Activated naive CD4-positive, alpha-beta T cell treated with anti-CD3 and anti-CD28 coated beads for 36 hours (primary cell): ENCODE data around the gene TRIM68. TPM values are rescaled to one million over a fixed set of nuclear protein-coding genes. Genes with fewer than 3 reads are reported as not detected.

Experiments
- CTCF ChIA-PET: fragments of 350-600 bp; sonication (Branson Sonifier 250); formaldehyde crosslinking; loops from one replicate; lab custom pipeline; 2021; ENCODE audit warnings: antibody characterized with exemption; lab: Charles Lee
- DNase-seq: peaks from one replicate; pipeline ENCODE4 v3.0.0-alpha.2; 2020
- H3K27ac Mint-ChIP-seq: one replicate; pipeline ENCODE4 v1.8.0; 2021; ENCODE audit warnings: mild to moderate bottlenecking, mixed read lengths
- H3K27me3 Mint-ChIP-seq: one replicate; pipeline ENCODE4 v1.8.0; 2021; ENCODE audit warnings: low read depth, mixed read lengths
- H3K36me3 Mint-ChIP-seq: one replicate; pipeline ENCODE4 v1.8.0; 2021; ENCODE audit warnings: low read depth, mixed read lengths
- H3K4me1 Mint-ChIP-seq: one replicate; pipeline ENCODE4 v1.8.0; 2021; ENCODE audit warnings: low read depth, mixed read lengths
- H3K4me3 Mint-ChIP-seq: one replicate; pipeline ENCODE4 v1.8.0; 2021; ENCODE audit warnings: mild to moderate bottlenecking, moderate library complexity, mixed read lengths
- H3K9me3 Mint-ChIP-seq: one replicate; pipeline ENCODE4 v1.8.0; 2021; ENCODE audit warnings: mixed read lengths
- intact Hi-C: fragments of 100-400 bp; cut with micrococcal nuclease; formaldehyde crosslinking; loops from one replicate; pipeline ENCODE4 v1.15.1; 2023
- total RNA-seq, 2 experiments: library from RNA; stranded (reverse); gene quantifications; one replicate each; pipeline ENCODE4 v1.2.3, GENCODE V29; 2021

TRIM68 gene, protein sequence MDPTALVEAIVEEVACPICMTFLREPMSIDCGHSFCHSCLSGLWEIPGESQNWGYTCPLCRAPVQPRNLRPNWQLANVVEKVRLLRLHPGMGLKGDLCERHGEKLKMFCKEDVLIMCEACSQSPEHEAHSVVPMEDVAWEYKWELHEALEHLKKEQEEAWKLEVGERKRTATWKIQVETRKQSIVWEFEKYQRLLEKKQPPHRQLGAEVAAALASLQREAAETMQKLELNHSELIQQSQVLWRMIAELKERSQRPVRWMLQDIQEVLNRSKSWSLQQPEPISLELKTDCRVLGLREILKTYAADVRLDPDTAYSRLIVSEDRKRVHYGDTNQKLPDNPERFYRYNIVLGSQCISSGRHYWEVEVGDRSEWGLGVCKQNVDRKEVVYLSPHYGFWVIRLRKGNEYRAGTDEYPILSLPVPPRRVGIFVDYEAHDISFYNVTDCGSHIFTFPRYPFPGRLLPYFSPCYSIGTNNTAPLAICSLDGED
- 10 to 100 TPM; 11.3 to 15.4 TPM for total RNA-seq

GRCh38 chr11:4607781-4608666 lies at the start of gene TRIM68:
Gene TRIM68 (minus strand): TSS chr11:4608231. CDS start chr11:4605504, 2,727 bp downstream.
- peak; percentile 97 for DNase-seq
- Mint-ChIP-seq H3K36me3 (peaks cover 1% of the 10 kb centered on the region), H3K4me1 (peaks cover 45% of the 10 kb centered on the region), H3K9me3 (no peaks in the 10 kb centered on the region), H3K27ac (peak within 1 kb of the TSS; percentile 88), H3K27me3 (no peaks in the 10 kb centered on the region), H3K4me3 (peak within 1 kb of the TSS; percentile 94)
- CTCF ChIA-PET: interaction anchor here (0.6 to 1.6 kb wide), 2 partner anchors 19 to 28 kb away, joined by 3 read pairs; no protein-coding TSS in a partner anchor
- intact Hi-C loops: loop anchor here (1.0 to 10.0 kb wide), 6 partner anchors 215 to 1807 kb away; partner anchors contain the start of genes APBB1, CNGA4, FHIP1B and OR52N2

GRCh38 chr11:4654635-4655369 lies 46.8 kb upstream of the TRIM68 start:
- H3K9me3 Mint-ChIP-seq: no peaks in the 10 kb centered on the region
- CTCF ChIA-PET: no interaction called here

GRCh38 chr11:4647766-4648165 lies 39.7 kb upstream of the TRIM68 start:
- H3K27ac Mint-ChIP-seq: no peak overlapping the region

More at GRCh38 chr11:4654635-4655369, 46.8 kb upstream of the TRIM68 start:
- Mint-ChIP-seq H3K27ac (no peak overlapping the region), H3K27me3 (peaks cover 7% of the 10 kb centered on the region), H3K36me3 (no peaks in the 10 kb centered on the region), H3K4me3 (no peak overlapping the region), H3K4me1 (no peaks in the 10 kb centered on the region)
- no peak for DNase-seq
- intact Hi-C loops: no loop called here

GRCh38 chr11:4645974-4646373 lies 37.9 kb upstream of the TRIM68 start:
- H3K27ac Mint-ChIP-seq: no peak overlapping the region
- H3K27me3 Mint-ChIP-seq: peaks cover 7% of the 10 kb centered on the region
- no peak for DNase-seq
- CTCF ChIA-PET: interaction anchor here (1.2 kb wide), 1 partner anchor 9 kb away, joined by 5 read pairs; the partner anchor contains the start of gene OR51D1
- H3K36me3 Mint-ChIP-seq: no peaks in the 10 kb centered on the region
- no peaks in the 10 kb centered on the region for H3K9me3 Mint-ChIP-seq
- H3K4me1 Mint-ChIP-seq: no peaks in the 10 kb centered on the region
- intact Hi-C loops: no loop called here
- H3K4me3 Mint-ChIP-seq: no peak overlapping the region

More at GRCh38 chr11:4647766-4648165, 39.7 kb upstream of the TRIM68 start:
- no peaks in the 10 kb centered on the region for H3K36me3 Mint-ChIP-seq
- DNase-seq: no peak
- CTCF ChIA-PET: interaction anchor here (0.7 to 1.8 kb wide), 2 partner anchors 11 to 21 kb away, joined by 4 to 10 read pairs; partner anchors contain the start of gene OR51D1
- H3K4me1 Mint-ChIP-seq: no peaks in the 10 kb centered on the region
- H3K27me3 Mint-ChIP-seq: peaks cover 5% of the 10 kb centered on the region
- no peak overlapping the region for H3K4me3 Mint-ChIP-seq
- H3K9me3 Mint-ChIP-seq: no peaks in the 10 kb centered on the region
- intact Hi-C loops: no loop called here

DNA sequence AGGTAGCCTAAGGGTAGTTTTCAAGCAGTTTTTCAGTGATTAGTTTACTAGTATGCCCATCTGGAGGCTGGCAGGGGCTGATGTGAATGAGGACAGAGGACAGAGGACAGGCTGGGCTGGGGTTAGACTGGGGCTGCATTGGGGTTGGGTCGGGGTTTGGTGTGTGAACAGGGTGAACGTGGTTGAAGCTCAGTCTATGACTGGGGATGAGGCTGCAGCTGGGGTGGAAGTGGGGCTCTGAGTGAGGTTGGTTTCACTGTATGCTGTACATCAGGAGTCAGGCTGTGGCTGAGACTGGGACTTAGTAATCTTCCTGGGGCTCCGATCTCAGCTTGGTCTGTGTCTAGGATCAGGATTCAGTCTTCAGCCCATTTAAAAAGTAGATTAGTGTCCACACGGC lies 36.2 kb upstream of the TRIM68 start:
- Mint-ChIP-seq H3K27me3 (peaks cover 5% of the 10 kb centered on the region), H3K36me3 (no peaks in the 10 kb centered on the region), H3K4me3 (no peak overlapping the region), H3K4me1 (no peaks in the 10 kb centered on the region), H3K27ac (no peak overlapping the region), H3K9me3 (no peaks in the 10 kb centered on the region)
- no peak for DNase-seq
- intact Hi-C loops: no loop called here
- CTCF ChIA-PET: no interaction called here

- CTCF ChIA-PET: no interaction called here
- Mint-ChIP-seq H3K4me1 (no peaks in the 10 kb centered on the region), H3K36me3 (no peaks in the 10 kb centered on the region), H3K4me3 (no peak within 1 kb of the TSS), H3K27me3 (peaks cover 5% of the 10 kb centered on the region), H3K9me3 (no peaks in the 10 kb centered on the region), H3K27ac (no peak within 1 kb of the TSS)
- intact Hi-C loops: no loop called here
- no peak for DNase-seq
These were observed 35.7 kb upstream of the TRIM68 start, which contains the start of gene OR51E1 for GRCh38 chr11:4643682-4644081. Gene OR51E1 (plus strand): TSS chr11:4643982. CDS start chr11:4652527, 8,545 bp downstream.

DNA sequence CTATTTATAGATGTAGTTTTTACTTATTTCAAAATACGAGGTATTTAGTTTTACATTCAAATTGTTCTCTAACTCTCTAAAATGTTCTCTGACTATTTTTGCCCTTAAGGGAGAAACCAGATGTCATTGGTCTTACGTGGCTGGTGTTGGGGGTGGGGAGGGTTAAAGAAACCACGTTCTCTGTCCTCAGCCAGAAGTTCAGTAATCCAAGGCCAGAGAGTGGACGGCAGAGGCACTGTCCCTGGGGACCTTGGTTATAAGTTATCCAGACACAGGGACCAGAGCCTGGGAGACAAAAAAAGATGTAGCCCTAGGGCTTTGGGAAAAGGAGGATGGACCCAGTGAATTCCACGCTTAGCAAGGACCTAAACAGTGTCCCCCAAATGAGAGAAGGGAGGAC lies 35.0 kb upstream of the TRIM68 start:
- H3K9me3 Mint-ChIP-seq: no peaks in the 10 kb centered on the region
- no peak for DNase-seq

GRCh38 chr11:4642043-4642442 lies 34.0 kb upstream of the TRIM68 start:
- no peak overlapping the region for H3K4me3 Mint-ChIP-seq
- peaks cover 5% of the 10 kb centered on the region for H3K27me3 Mint-ChIP-seq
- CTCF ChIA-PET: no interaction called here
- DNase-seq: no peak
- no peak overlapping the region for H3K27ac Mint-ChIP-seq
- H3K9me3 Mint-ChIP-seq: no peaks in the 10 kb centered on the region
- intact Hi-C loops: no loop called here
- no peaks in the 10 kb centered on the region for H3K36me3 Mint-ChIP-seq
- H3K4me1 Mint-ChIP-seq: no peaks in the 10 kb centered on the region

More for the DNA sequence above, 35.0 kb upstream of the TRIM68 start:
- CTCF ChIA-PET: no interaction called here
- H3K27me3 Mint-ChIP-seq: peaks cover 5% of the 10 kb centered on the region
- intact Hi-C loops: no loop called here
- H3K4me3 Mint-ChIP-seq: no peak overlapping the region
- no peaks in the 10 kb centered on the region for H3K4me1 Mint-ChIP-seq
- no peak overlapping the region for H3K27ac Mint-ChIP-seq
- no peaks in the 10 kb centered on the region for H3K36me3 Mint-ChIP-seq

GRCh38 chr11:4641501-4641900 lies 33.5 kb upstream of the TRIM68 start:
- H3K4me3 Mint-ChIP-seq: no peak overlapping the region
- H3K4me1 Mint-ChIP-seq: no peaks in the 10 kb centered on the region
- CTCF ChIA-PET: no interaction called here
- intact Hi-C loops: no loop called here
- H3K9me3 Mint-ChIP-seq: no peaks in the 10 kb centered on the region
- no peaks in the 10 kb centered on the region for H3K36me3 Mint-ChIP-seq
- H3K27ac Mint-ChIP-seq: no peak overlapping the region
- peaks cover 5% of the 10 kb centered on the region for H3K27me3 Mint-ChIP-seq
- no peak for DNase-seq

DNA sequence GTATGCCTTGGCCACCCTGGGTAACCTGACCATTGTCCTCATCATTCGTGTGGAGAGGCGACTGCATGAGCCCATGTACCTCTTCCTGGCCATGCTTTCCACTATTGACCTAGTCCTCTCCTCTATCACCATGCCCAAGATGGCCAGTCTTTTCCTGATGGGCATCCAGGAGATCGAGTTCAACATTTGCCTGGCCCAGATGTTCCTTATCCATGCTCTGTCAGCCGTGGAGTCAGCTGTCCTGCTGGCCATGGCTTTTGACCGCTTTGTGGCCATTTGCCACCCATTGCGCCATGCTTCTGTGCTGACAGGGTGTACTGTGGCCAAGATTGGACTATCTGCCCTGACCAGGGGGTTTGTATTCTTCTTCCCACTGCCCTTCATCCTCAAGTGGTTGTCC lies 31.9 kb upstream of the TRIM68 start:
- no peaks in the 10 kb centered on the region for H3K36me3 Mint-ChIP-seq
- no peak overlapping the region for H3K27ac Mint-ChIP-seq
- no peak for DNase-seq
- no peak overlapping the region for H3K4me3 Mint-ChIP-seq
- H3K4me1 Mint-ChIP-seq: no peaks in the 10 kb centered on the region
- H3K9me3 Mint-ChIP-seq: no peaks in the 10 kb centered on the region
- peaks cover 5% of the 10 kb centered on the region for H3K27me3 Mint-ChIP-seq
- intact Hi-C loops: no loop called here
- CTCF ChIA-PET: no interaction called here

DNA sequence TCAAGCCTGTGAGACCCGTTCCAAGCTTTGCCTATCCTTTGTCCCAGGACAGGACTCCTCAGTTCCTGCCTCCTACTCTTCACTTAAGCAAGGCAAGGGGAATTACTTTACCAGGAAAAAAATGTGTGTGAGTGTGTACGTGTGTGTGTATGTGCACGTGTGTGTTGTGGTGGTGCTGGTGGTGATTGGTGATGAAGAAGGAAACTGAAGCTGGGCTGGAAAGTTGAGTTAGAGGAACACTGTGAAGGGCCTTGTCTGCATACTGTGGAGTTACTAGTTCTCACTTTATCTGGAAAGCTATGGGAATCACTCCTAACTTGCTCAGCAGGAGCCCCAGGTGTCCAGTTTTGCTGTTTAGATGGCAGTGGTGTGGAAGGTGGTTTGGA lies 29.6 kb upstream of the TRIM68 start:
- intact Hi-C loops: loop anchor here (1.0 to 2.0 kb wide), 7 partner anchors 189 to 1253 kb away; partner anchors contain the start of gene OR52N2
- Mint-ChIP-seq H3K36me3 (no peaks in the 10 kb centered on the region), H3K9me3 (no peaks in the 10 kb centered on the region), H3K4me3 (no peak overlapping the region), H3K27ac (no peak overlapping the region), H3K4me1 (no peaks in the 10 kb centered on the region), H3K27me3 (peaks cover 2% of the 10 kb centered on the region)
- CTCF ChIA-PET: interaction anchor here (0.6 to 3.1 kb wide), 17 partner anchors 8 to 451 kb away, joined by 3 to 47 read pairs (median 4); no protein-coding TSS in a partner anchor
- DNase-seq: no peak
